KBM-7 (cell line): ENCODE data around the gene C3orf20.
"Not testable (repeated sequence)": the region's sequence is repeated elsewhere in the genome, so short reads cannot be mapped to it uniquely, and the experiment has no call there.

Experiments
- DNase-seq: peaks from one replicate; pipeline ENCODE4 v3.0.0-alpha.2; 2015
- in situ Hi-C: fragments of 300-500 bp; cut with MboI; formaldehyde crosslinking; loops from 2 replicates; pipeline ENCODE4 v1.14.3; 2020; ENCODE audit warnings: low sequenced_read_pairs, low pct_unique_long_range_greater_than_20kb, mixed read lengths

Gene C3orf20

DNA sequence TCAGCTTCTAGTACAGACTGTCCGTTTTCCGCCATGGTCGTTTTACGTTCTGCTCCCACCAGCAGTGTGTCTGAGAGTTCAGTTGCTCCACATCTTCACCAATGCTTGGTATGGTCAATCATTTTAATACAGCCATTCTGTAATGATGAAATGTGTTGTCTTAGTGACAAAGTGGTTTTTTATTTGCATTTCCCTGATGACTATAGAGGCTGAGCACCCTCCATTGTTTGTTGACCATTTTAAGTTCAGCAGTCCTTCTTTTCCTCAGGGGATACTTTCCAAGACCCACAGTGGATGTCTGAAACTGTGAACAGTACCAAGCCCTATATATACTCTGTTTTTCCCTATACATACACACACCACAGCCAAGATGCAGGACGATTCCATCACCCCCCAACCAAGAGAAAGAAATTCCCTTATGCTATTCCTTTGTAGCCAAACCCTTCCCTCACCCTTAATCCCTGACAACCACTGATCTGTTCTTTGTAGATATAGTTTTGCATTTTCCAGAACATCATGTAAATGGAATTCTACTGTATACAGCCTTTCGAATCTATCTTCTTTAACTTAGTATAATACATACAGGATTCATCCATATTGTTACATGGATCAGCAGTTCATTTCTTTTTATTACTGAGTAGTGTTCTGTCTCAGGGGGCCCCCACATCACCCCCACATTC, 55.9 kb downstream of the C3orf20 start:
- in situ Hi-C loops = no loop called here
- no peak for DNase-seq

DNA sequence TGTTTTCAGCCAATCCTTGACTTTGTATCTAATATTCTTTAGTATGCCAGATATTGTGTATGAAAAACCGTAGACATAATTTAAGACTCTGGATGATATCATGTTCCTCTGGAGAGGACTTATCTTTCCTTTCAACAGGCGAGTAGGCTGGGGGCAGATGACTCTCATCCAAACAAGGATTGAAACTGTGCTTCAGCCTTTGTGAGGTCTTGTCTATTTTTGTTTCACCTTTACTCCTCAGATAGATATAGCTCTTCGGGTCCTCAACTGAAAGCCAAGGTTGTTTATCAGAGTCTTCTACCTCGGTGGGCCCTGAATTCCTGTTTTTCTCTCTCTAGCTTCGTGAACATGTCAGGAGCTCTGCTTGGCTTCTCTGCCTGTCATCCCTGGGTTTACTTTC, 66.0 kb downstream of the C3orf20 start:
- in situ Hi-C loops = no loop called here
- DNase-seq = no peak

DNA sequence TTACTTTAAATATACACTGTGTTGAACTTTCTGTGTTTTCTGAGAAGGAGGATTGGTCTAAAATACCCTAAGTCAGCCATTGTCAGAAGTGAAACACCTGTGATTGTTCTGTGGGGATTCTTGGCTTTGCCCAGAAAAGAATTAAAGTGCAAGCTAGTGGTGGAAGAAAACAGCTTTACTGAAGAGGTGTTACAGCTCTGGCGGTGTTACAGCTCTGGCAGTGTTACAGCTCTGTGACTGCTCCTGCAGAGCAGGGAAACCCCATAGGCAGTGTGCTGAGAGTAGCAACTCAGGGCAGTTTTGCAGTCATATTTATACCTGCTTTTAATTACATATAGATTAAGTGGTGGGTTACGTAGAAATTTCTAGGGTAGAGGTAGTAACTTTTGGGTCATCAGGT, 66.6 kb downstream of the C3orf20 start:
- DNase-seq = no peak
- in situ Hi-C loops = no loop called here

DNA sequence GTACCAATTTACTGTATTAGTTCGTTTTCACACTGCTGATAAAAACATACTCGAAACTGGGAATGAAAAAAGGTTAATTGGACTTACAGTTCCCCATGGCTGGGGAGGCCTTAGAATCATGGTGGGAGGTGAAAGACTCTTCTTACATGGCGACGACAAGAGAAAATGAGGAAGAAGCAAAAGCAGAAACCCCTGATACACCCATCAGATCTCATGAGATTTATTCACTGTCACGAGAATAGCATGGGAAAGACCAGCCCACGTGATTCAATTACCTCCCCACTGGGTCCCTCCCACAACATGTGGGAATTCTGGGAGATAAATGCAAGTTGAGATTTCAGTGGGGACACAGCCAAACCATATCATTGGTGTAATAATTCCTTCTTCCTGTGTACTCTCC, 69.6 kb downstream of the C3orf20 start:
- no peak for DNase-seq
- in situ Hi-C loops = no loop called here

DNA sequence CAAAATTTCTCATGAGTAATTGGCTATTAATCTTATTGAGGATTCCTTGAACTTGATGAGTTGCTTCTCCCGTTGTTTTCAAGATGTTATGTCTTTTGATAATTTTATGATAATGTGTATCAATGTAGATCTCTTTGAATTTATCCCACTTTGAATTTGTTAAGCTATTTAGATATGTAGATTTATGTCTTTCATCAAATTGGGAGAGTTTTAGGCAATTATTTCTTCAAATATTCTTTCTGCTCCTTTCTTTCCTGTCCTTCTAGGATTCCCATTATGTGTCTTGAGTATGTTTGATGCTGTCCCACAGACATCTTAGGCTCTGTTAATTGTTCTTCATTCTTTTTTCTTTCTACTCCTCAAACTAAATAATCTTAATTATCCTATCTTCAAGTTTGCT, 75.7 kb downstream of the C3orf20 start:
- in situ Hi-C loops = no loop called here
- no peak for DNase-seq

DNA sequence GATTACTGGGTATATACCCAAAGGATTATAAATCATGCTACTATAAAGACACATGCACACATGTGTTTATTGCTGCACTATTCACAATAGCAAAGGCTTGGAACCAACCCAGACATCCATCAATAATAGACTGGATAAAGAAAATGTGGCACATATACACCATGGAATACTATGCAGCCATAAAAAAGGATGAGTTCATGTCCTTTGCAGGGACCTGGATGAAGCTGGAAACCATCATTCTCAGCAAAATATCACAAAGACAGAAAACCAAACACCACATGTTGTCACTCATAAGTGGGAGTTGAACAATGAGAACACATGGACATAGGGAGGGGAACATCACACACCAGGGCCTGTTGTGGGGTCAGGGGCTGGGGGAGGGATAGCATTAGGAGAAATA, 78.0 kb downstream of the C3orf20 start:
- in situ Hi-C loops, DNase-seq: not testable (repeated sequence)

DNA sequence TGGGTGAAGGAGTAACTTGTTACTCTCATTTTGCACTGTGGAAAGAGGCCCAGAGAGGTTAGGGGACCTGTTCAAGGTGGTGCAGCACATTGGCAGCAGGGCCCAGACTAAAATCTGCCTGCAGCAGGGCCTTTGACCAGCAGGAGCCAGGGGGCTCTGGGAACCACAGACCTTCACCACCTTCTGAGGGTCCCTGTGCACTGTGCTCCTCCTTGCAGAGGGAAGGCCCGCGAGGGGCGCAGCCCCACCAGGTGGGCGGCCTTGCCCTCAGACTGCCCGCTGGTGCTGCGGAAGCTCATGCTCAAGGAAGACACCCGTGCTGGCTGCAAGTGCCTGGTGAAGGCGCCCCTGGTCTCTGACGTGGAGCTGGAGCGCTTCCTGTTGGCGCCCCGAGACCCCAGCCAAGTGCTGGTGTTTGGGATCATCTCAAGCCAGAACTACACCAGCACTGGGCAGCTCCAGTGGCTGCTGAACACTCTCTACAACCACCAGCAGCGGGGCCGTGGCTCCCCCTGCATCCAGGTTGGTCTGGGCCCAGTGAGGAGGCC, 82.3 kb downstream of the C3orf20 start:
- in situ Hi-C loops = no loop called here
- no peak for DNase-seq

DNA sequence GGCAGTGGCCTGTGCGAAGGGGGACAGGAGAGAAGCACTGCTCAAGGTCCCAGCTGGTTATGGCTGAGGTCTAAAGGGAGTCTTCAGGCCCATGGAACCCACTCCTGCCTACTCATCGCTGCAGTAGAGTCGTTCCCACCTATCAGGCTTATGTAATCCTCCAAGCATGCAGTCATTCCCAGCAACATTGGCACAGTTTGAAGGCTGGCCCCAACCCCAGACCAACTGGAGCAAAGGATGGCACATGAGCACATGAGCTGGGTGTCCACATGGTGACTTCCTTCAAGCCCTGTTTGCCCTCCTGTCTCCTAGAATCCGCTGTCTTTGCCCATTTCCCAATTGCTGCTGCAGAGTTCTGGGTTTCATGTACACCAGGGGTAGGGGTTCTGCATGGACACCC, 83.4 kb downstream of the C3orf20 start:
- in situ Hi-C loops = no loop called here
- DNase-seq = no peak

DNA sequence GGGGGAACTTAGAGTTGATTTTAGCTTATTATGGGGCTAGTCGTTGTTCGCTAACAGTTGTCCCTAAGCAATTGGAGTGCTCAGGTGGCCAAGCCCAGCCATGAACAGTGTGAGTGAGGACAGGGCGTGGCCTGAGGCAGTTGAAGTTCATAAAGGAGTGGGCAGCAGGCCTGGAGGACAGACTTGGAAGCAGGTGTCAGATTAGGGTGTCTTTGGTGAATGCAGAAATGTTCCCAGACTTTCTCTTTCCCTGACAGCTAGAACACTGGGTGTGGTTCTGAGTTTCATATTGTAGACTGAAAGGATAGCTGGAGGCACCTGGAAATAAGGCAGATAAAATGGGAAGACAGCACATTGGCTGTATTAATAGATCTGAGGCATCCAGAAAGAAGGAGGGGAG, 84.0 kb downstream of the C3orf20 start:
- in situ Hi-C loops = no loop called here
- no peak for DNase-seq

DNA sequence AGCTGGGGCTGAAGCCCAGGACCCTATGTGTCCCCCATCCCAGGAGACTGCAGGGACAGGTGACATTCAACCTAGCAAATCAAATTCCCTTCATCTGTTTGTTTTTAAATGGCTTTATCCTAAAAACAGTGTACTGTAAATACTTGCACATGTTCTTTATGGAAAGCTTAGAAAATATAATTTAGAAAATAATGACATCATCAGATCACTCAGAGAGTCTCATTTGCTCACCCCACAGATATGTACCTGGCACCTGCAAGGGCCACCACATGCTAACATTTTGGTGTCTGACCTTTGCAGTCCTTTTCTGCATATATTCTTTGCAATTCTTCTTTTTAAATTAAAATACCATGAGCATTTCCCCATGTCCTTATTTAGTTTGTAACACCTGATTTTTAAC, 85.2 kb downstream of the C3orf20 start:
- in situ Hi-C loops = no loop called here
- no peak for DNase-seq

DNA sequence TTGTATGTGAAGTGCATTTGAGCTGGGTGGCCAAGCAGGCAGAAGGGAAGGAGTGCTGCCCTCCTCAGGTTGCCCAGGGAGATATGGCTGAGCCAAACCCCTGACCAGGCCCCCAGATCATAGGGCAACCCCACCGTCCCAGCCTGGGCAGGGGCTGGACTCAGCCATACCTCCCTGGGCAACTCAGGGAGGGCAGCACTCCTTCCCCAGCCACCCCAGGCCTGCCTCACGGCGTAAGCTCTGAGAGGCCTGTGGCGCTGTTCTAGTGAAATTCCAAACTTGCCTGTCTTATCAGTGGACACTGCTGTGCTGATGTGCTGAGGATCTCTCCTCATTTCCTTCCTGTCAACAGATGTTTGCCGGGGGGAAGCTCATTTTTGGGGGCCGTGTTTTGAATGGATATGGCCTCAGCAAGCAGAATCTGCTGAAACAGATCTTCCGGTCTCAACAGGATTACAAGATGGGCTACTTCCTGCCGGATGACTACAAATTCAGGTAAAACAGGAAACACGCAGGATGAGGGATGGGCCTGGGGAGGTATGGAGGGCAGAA, 86.3 kb downstream of the C3orf20 start:
- in situ Hi-C loops = no loop called here
- DNase-seq = peak; percentile 95

DNA sequence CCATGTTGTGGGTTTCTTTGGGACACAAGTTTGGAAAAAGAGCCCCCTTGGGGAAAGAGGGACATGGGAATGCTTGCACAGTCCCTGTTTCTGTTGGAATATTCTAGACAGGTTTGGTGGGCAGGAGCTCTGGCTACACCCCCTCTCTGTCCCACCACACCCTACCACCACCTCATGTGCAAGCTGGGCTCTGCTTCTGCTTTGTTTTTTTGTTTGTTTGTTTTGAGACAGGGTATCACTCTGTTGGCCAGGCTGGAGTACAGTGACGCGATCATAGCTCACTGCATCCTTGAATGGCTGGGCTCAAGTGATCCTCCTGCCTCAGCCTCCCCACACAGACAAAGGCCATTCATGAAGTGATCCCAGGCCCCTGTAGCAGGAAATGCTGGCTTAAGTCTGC, 86.9 kb downstream of the C3orf20 start:
- in situ Hi-C loops = no loop called here
- DNase-seq = no peak

DNA sequence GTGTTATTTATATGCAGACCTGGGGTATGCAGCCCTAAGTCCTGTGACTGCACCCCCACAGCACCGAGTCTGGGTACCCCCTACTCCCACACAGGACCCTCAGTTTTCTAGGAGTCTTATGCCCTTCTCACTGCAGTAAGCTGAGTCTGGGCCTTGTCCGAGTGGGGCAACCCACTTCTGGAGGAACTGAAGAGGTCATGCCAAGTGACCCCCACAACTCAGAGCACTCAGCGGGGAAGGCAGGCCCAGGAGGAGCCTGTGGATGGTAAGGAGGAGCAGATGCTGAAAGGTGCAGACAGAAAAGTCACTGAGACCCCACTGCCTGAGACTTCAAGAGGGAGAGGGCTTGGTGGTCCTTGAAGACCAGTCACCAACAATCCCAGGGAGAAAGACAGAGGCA, 87.8 kb downstream of the C3orf20 start:
- in situ Hi-C loops = no loop called here
- no peak for DNase-seq

DNA sequence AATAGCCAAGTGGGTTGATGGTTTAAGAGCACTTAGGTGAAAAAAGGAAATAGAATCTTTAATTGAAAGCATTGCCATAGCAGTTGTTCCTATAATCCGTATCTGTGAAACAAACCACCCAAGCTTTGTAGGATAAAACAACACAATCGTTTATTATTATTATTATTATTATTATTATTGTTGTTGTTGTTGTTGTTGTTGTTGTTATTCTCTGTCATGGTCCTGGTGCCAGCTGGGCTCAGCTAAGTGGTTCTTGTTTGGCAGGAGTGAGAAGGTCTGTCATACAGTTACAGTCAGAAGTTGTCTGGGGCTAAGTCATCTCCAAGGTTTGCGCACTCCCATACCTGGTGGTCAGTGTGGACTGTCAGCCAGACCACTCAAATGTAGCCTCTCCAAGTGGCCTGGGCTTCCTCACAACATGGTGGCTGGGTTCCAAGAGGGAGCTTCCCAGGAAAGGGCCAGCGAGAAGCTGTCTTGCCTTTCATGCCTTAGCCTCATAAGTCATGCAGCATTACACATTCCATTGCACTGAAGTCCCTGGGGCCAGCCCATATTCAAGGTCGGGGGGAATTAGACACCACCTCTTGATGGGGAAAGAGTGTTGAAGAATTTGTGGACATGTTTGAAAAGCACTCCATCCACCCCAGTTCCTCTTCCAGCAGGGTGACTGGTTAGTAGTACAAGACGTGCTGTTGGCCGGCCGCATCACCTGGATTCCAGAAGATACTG, 89.6 kb downstream of the C3orf20 start:
- no peak for DNase-seq
- in situ Hi-C loops = no loop called here

DNA sequence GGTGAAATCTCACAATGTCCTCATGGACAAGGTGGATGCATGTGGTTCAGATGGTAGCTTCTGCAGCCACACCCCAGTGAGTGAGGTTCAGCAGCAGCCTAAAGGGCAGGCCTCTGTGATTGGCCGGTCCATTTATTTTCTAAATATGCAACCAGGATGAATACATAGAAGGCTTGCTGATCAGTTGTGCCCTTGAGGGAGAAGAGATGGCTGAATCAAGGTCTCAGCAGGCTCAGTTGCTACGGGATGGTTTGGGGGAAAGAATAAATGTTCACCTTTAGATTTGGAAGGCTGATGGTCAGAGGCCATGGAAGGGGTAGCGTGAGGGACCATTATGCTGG, 90.1 kb downstream of the C3orf20 start:
- in situ Hi-C loops = no loop called here
- no peak for DNase-seq

DNA sequence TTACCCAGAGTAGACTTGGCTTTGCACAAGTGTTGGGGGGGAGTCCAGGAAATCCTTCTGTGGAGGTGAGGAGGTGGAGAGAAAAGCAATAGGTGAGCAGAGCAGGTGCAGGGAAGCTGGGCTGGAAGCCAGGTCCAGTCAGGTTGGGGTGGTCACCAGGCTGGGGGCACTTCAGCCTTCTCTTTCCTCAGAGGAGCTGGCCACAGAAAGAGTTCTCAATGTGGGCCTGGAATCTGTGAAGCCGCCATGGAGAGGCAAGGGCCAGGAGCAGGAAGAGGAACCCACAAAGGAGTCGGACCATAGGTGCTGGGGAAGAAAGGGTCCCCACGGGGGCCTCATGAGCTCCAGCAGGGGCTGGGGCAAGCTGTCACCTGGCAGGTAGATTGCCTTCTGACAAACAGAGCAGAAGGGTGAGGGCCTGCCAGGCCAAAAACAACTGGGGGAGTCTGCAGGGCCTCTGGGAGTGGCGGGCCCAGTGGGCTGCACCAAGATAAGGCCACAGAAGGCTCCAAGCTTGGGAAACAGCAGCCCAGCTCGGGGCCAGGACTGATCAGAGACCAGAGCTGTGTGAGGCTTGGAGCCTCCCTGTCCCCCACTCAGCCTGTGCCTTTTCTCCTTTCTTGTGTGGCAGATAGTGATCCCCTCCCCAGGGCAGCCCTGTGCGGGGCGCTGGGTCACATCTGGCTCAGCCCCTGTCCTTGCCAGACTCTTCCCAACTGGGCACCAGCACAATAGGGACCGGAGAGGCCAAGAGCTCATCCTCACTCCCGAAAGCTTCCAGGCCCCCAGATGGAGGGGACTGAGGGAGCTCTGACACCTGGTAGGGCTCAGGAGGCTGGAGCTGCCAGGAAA, 90.9 kb downstream of the C3orf20 start:
- no peak for DNase-seq
- in situ Hi-C loops = no loop called here

DNA sequence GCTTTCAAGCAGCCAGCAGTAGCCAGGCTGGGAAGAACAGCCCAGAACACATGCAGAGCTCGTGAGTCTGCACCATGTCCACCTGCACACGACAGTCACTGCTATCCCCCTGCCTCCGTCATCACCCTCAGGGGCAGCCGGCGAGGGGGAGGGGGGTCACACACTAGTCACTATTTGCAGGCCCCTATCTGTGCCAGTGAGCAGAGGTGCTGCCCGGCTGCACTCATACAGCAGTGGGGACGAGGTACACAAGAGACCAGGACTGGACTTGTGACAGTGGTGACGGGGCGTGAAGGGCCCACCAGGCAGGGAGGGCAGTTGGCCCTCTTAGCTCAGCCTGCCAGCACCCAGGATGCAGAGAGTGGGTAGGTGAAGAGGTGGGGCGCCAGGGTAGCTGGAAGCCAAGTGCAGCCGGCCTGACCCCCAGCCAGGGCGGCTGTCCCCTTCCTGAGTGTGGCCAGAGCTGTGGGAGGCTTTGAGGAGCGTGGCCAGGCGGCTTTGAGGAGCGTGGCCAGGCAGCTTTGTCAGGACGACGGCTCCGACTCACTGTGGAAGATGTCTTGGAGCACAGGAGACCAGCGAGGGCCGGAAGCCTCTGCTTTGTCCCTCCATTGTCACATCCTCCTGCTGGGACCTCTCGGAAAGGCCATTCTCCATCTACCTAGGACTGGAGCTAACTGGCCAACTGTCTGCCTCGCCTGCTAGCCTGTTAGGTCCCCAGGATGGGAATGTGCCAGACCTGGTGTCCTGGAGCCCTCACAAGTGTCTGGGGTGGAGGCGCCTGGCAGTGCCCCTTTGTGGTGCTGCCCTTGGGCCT, 91.7 kb downstream of the C3orf20 start:
- DNase-seq = no peak
- in situ Hi-C loops = no loop called here

DNA sequence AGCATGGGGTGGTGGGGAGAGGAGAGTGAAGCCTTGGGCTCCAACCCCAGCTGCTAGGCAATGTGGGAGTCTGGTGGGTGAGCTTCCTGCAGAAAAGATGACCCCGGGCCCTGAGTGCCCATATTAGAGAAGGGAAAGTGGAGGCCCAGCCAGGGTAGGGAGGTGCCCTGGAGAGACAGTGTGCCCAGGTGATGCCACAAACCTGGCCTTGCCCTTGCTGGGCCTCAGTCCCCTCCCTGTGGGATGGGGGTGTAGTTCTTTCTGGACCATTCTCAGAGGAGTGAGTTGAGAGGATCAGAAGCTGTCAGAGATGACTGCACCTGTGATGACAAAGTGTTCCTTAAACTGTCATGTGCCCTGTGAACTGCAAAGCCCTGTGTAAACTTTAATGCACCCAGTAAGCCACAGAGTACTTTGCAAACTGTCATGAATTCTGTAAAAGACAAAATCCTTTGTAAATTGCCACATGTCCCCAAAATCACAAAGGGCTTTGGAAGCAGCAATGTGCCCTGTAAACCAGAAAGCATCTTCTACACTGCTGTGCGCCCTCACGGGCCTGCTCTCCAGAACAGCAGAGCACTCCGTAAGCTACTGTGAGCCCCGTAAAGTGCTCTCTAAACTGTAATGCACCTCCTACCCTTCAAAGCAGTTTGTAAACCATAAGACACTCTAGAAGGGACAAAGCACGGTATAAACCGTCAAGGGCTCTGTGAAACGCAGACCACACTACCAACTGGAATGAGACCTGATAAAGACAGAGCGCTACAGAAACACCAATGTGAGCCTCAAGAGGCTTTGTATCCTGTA, 92.5 kb downstream of the C3orf20 start:
- in situ Hi-C loops = no loop called here
- no peak for DNase-seq
